Erythroblast (primary cell): ENCODE measurements around the gene PNPLA7.

Source experiments
- GATA1 ChIP-seq: IDR thresholded peaks from 2 replicates; pipeline ENCODE4 v1.6.1; 2011; ENCODE audit warnings: low read depth, mild to moderate bottlenecking, control low read depth, low read length, moderate library complexity
- POLR2A ChIP-seq: IDR thresholded peaks from 2 replicates; pipeline ENCODE4 v1.6.1; 2011; ENCODE audit warnings: mild to moderate bottlenecking, low read length

DNA sequence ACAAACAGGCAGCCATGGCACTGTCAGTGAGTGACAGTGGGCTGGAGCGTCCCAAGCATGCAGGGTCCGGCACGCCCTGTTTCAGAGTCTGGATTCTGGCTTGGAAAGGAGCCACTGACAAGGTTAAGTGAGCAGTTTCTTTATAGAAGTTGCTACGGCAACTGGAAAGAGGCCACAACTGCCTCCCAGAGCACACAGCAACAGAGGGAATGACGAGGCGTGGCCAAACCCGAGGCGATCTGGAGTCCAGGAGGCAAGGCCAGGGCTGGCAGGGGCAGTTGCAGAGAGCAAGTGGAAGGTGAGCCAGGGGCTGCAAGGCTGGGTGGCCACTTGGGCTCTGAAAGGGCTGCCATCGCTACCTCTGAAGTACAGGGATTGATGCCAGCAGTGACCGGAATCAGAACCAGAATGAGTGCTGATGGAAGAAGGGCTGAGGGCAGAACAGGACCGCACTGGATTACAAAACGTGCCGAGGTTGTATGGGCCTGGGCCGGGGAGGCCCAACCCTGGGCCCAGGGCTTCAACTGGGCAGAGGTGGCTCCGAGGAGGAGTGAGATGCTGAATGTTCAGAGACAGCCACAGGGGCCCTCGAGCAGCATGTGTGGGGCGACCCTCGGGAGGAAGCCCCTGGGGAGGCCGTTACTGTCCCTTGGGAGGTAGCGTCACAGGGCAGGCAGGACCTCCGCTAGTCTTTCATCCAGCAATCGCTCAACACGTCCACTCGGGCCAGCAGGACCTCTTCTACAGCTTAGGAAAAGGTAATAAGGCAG, 6.1 kb upstream of the PNPLA7 start:
- TF ChIP-seq POLR2A (no peak), GATA1 (no peak)
